GM23338 (cell line): ENCODE results near the gene SLC4A2. TPM values are rescaled to one million over a fixed set of nuclear protein-coding genes. Genes with fewer than 3 reads are reported as not detected.

Experiments
- ATAC-seq: fragments of 200-7000 bp; cut with Tn5 transposase; 3 replicates; pipeline ENCODE4 v1.9.1; 2020
- DNase-seq: peaks from one replicate; pipeline ENCODE4 v3.0.0-alpha.2; 2015; ENCODE audit warnings: low spot score
- H2AFZ ChIP-seq: fragments of 200-600 bp; sonication (generic); 2 replicates; pipeline ENCODE4 v1.8.0; 2016; ENCODE audit warnings: antibody characterized with exemption, mild to moderate bottlenecking, moderate library complexity
- H3F3A ChIP-seq: fragments of 200-600 bp; sonication (generic); replicated peaks from 2 replicates; pipeline ENCODE4 v1.8.0; 2017; ENCODE audit warnings: antibody characterized with exemption, mixed run types, low read depth
- H3K27ac ChIP-seq: fragments of 200-600 bp; sonication (generic); 2 replicates; pipeline ENCODE4 v1.6.1; 2016; ENCODE audit warnings: low read depth
- H3K27me3 ChIP-seq: fragments of 200-600 bp; sonication (generic); 2 replicates; pipeline ENCODE4 v1.8.0; 2016; ENCODE audit warnings: mild to moderate bottlenecking, mixed run types, moderate library complexity; ENCODE audit not compliant: insufficient read depth
- H3K36me3 ChIP-seq: fragments of 200-600 bp; sonication (generic); 2 replicates; pipeline ENCODE4 v1.8.0; 2016; ENCODE audit warnings: mild to moderate bottlenecking; ENCODE audit not compliant: insufficient read depth
- H3K4me1 ChIP-seq: fragments of 200-600 bp; sonication (generic); 2 replicates; pipeline ENCODE4 v1.8.0; 2016; ENCODE audit warnings: mild to moderate bottlenecking, moderate library complexity; ENCODE audit not compliant: insufficient read depth
- H3K4me2 ChIP-seq: fragments of 200-600 bp; sonication (generic); 2 replicates; pipeline ENCODE4 v1.7.1; 2017; ENCODE audit warnings: mixed run types
- H3K4me3 ChIP-seq: fragments of 200-600 bp; sonication (generic); 2 replicates; pipeline ENCODE4 v1.6.1; 2016; ENCODE audit warnings: mixed run types
- H3K79me2 ChIP-seq: fragments of 200-600 bp; sonication (generic); replicated peaks from 2 replicates; pipeline ENCODE4 v1.8.0; 2017; ENCODE audit warnings: mild to moderate bottlenecking; ENCODE audit not compliant: insufficient read depth
- H3K9me2 ChIP-seq: fragments of 200-600 bp; sonication (generic); 2 replicates; pipeline ENCODE4 v1.8.0; 2017; ENCODE audit not compliant: insufficient read depth
- H4K20me1 ChIP-seq: fragments of 200-600 bp; sonication (generic); replicated peaks from 2 replicates; pipeline ENCODE4 v1.8.0; 2017; ENCODE audit warnings: mild to moderate bottlenecking; ENCODE audit not compliant: insufficient read depth
- H3K27ac Mint-ChIP-seq: 2 replicates; pipeline ENCODE4 v1.8.0; 2020; ENCODE audit warnings: inconsistent platforms, mild to moderate bottlenecking, moderate library complexity, mixed read lengths
- H3K27me3 Mint-ChIP-seq: 3 replicates; pipeline ENCODE4 v1.8.0; 2022; ENCODE audit warnings: low read depth, mild to moderate bottlenecking, moderate library complexity, mixed read lengths, inconsistent platforms; ENCODE audit not compliant: insufficient read depth, poor library complexity
- H3K36me3 Mint-ChIP-seq: 3 replicates; pipeline ENCODE4 v1.8.0; 2021; ENCODE audit warnings: low read depth, mild to moderate bottlenecking, inconsistent platforms, moderate library complexity, mixed read lengths
- H3K4me1 Mint-ChIP-seq: 3 replicates; pipeline ENCODE4 v1.8.0; 2020; ENCODE audit warnings: mild to moderate bottlenecking, inconsistent platforms, mixed read lengths
- H3K4me3 Mint-ChIP-seq: 3 replicates; pipeline ENCODE4 v1.8.0; 2021; ENCODE audit warnings: moderate library complexity, mild to moderate bottlenecking, inconsistent platforms, mixed read lengths
- H3K9me3 Mint-ChIP-seq: 3 replicates; pipeline ENCODE4 v1.8.0; 2020; ENCODE audit warnings: moderate library complexity, mild to moderate bottlenecking, inconsistent platforms, mixed read lengths
- CREB1 ChIP-seq: fragments of 250-450 bp; sonication (Bioruptor Pico); IDR thresholded peaks from 2 replicates; pipeline ENCODE4 v1.5.0; 2020; ENCODE audit warnings: low read depth, mild to moderate bottlenecking, moderate library complexity
- EZH2 ChIP-seq: fragments of 200-600 bp; sonication (generic); IDR thresholded peaks from one replicate; pipeline ENCODE4 v1.8.0; 2017; ENCODE audit warnings: antibody characterized with exemption, mild to moderate bottlenecking, low read depth; ENCODE audit not compliant: unreplicated experiment
- EZH2phosphoT487 ChIP-seq: fragments of 200-600 bp; sonication (generic); IDR thresholded peaks from one replicate; pipeline ENCODE4 v1.8.1; 2018; ENCODE audit warnings: antibody characterized with exemption; ENCODE audit not compliant: unreplicated experiment
- JUNB ChIP-seq: IDR thresholded peaks from one replicate; pipeline ENCODE4 v1.6.1; 2016; ENCODE audit warnings: antibody characterized with exemption; ENCODE audit not compliant: unreplicated experiment
- NANOG ChIP-seq: IDR thresholded peaks from 2 replicates; pipeline ENCODE4 v1.6.1; 2016; ENCODE audit warnings: antibody characterized with exemption, borderline replicate concordance
- POLR2AphosphoS5 ChIP-seq: IDR thresholded peaks from 2 replicates; pipeline ENCODE4 v1.6.1; 2016; ENCODE audit warnings: antibody characterized with exemption, low read depth
- STAT1 ChIP-seq: IDR thresholded peaks from one replicate; pipeline ENCODE4 v1.6.1; 2016; ENCODE audit warnings: antibody characterized with exemption; ENCODE audit not compliant: unreplicated experiment
- ZNF114 ChIP-seq: fragments of 250-450 bp; sonication (Bioruptor Pico); IDR thresholded peaks from 2 replicates; pipeline ENCODE4 v1.5.0; 2020; ENCODE audit warnings: mild to moderate bottlenecking, moderate library complexity
- ZNF331 ChIP-seq: fragments of 250-450 bp; sonication (Bioruptor Pico); IDR thresholded peaks from 2 replicates; pipeline ENCODE4 v1.5.0; 2020; ENCODE audit warnings: low read depth, mild to moderate bottlenecking, moderate library complexity
- polyA plus RNA-seq: library from polyadenylated mRNA; unstranded; fragments of >200 nt; fragmentation: Nextera tagmentation; extraction: Ambion mirVana; gene quantifications from 2 replicates; pipeline ENCODE4 v1.2.1, GENCODE V29; 2016
- total RNA-seq: library from RNA; depleted of rRNA; stranded (reverse); fragments of >200 nt; shearing (Covaris generic); gene quantifications from 2 replicates; pipeline ENCODE4 v1.2.3, GENCODE V29; 2014
- TF ChIP-seq, protein P1 (sequence below): fragments of 250-450 bp; sonication (Bioruptor Pico); IDR thresholded peaks from 2 replicates; pipeline ENCODE4 v1.5.0; 2020; ENCODE audit warnings: mild to moderate bottlenecking, moderate library complexity
- TF ChIP-seq, protein P2 (sequence below): IDR thresholded peaks from 2 replicates; pipeline ENCODE4 v1.6.1; 2016; ENCODE audit warnings: antibody characterized with exemption
- TF ChIP-seq, protein P3 (sequence below): IDR thresholded peaks from one replicate; pipeline ENCODE4 v1.6.1; 2018; ENCODE audit warnings: antibody characterized with exemption; ENCODE audit not compliant: unreplicated experiment
- TF ChIP-seq, protein P4 (sequence below), 2 experiments: fragments of 200-600 bp in 1 of 2; sonication (generic) in 1 of 2; conservative IDR thresholded peaks; 2 replicates each; pipeline versions ENCODE4 v1.5.1 to v1.6.1; 2016 to 2017; ENCODE audit warnings: antibody characterized with exemption in 2 of 2, low read depth in 2 of 2, mild to moderate bottlenecking in 2 of 2, moderate library complexity in 1 of 2

SLC4A2 gene
- total and polyA plus RNA-seq, 2 experiments from 2014 or later: 64.8 to 106 TPM

DNA sequence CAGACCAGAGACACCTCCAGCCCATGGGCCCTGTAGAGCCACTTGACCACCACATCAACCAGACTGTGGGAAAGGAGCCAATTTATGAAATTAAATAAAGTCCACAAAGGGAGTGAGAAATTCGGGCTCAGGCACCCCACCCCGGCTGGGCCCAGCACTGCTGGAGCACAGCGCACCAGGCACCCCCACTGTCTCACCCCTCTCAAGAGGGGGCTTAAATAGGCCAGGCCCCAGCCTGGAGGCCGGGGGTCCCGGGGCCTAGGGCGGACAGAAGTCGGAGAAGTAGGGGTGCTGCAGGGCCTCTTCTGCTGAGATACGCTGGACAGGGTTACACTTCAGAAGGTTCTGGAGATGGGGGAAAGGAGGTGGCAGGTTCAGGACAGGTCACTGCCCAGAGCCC, 5.6 kb upstream of the SLC4A2 start:
- H3K36me3 ChIP-seq: no peaks in the 10 kb centered on the region
- no peaks in the 10 kb centered on the region for H3K9me2 ChIP-seq
- Mint-ChIP-seq H3K36me3 (no peaks in the 10 kb centered on the region), H3K27me3 (peaks cover 38% of the 10 kb centered on the region), H3K4me1 (peaks cover 30% of the 10 kb centered on the region), H3K9me3 (no peaks in the 10 kb centered on the region), H3K27ac (no peak overlapping the region), H3K4me3 (no peak overlapping the region)
- H2AFZ ChIP-seq: no peak overlapping the region
- no peak for DNase-seq
- no peak overlapping the region for H3K4me3 ChIP-seq
- no peak overlapping the region for H3K4me2 ChIP-seq
- ATAC-seq: no peak
- no peak overlapping the region for H3K27ac ChIP-seq
- H4K20me1 ChIP-seq: no peaks in the 10 kb centered on the region; the same call in 1 of the 2 replicates
- H3K4me1 ChIP-seq: peaks cover 11% of the 10 kb centered on the region
- TF ChIP-seq EZH2: no peak
- TF ChIP-seq, protein P1, sequence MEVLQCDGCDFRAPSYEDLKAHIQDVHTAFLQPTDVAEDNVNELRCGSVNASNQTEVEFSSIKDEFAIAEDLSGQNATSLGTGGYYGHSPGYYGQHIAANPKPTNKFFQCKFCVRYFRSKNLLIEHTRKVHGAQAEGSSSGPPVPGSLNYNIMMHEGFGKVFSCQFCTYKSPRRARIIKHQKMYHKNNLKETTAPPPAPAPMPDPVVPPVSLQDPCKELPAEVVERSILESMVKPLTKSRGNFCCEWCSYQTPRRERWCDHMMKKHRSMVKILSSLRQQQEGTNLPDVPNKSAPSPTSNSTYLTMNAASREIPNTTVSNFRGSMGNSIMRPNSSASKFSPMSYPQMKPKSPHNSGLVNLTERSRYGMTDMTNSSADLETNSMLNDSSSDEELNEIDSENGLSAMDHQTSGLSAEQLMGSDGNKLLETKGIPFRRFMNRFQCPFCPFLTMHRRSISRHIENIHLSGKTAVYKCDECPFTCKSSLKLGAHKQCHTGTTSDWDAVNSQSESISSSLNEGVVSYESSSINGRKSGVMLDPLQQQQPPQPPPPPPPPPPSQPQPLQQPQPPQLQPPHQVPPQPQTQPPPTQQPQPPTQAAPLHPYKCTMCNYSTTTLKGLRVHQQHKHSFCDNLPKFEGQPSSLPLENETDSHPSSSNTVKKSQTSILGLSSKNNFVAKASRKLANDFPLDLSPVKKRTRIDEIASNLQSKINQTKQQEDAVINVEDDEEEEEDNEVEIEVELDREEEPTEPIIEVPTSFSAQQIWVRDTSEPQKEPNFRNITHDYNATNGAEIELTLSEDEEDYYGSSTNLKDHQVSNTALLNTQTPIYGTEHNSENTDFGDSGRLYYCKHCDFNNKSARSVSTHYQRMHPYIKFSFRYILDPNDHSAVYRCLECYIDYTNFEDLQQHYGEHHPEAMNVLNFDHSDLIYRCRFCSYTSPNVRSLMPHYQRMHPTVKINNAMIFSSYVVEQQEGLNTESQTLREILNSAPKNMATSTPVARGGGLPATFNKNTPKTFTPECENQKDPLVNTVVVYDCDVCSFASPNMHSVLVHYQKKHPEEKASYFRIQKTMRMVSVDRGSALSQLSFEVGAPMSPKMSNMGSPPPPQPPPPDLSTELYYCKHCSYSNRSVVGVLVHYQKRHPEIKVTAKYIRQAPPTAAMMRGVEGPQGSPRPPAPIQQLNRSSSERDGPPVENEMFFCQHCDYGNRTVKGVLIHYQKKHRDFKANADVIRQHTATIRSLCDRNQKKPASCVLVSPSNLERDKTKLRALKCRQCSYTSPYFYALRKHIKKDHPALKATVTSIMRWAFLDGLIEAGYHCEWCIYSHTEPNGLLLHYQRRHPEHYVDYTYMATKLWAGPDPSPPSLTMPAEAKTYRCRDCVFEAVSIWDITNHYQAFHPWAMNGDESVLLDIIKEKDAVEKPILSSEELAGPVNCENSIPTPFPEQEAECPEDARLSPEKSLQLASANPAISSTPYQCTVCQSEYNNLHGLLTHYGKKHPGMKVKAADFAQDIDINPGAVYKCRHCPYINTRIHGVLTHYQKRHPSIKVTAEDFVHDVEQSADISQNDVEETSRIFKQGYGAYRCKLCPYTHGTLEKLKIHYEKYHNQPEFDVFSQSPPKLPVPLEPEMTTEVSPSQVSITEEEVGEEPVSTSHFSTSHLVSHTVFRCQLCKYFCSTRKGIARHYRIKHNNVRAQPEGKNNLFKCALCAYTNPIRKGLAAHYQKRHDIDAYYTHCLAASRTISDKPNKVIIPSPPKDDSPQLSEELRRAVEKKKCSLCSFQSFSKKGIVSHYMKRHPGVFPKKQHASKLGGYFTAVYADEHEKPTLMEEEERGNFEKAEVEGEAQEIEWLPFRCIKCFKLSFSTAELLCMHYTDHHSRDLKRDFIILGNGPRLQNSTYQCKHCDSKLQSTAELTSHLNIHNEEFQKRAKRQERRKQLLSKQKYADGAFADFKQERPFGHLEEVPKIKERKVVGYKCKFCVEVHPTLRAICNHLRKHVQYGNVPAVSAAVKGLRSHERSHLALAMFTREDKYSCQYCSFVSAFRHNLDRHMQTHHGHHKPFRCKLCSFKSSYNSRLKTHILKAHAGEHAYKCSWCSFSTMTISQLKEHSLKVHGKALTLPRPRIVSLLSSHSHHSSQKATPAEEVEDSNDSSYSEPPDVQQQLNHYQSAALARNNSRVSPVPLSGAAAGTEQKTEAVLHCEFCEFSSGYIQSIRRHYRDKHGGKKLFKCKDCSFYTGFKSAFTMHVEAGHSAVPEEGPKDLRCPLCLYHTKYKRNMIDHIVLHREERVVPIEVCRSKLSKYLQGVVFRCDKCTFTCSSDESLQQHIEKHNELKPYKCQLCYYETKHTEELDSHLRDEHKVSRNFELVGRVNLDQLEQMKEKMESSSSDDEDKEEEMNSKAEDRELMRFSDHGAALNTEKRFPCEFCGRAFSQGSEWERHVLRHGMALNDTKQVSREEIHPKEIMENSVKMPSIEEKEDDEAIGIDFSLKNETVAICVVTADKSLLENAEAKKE (CRISPR knock-in tag): no peak
- TF ChIP-seq, protein P2, sequence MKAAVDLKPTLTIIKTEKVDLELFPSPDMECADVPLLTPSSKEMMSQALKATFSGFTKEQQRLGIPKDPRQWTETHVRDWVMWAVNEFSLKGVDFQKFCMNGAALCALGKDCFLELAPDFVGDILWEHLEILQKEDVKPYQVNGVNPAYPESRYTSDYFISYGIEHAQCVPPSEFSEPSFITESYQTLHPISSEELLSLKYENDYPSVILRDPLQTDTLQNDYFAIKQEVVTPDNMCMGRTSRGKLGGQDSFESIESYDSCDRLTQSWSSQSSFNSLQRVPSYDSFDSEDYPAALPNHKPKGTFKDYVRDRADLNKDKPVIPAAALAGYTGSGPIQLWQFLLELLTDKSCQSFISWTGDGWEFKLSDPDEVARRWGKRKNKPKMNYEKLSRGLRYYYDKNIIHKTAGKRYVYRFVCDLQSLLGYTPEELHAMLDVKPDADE: no peak
- no peak for TF ChIP-seq EZH2phosphoT487
- TF ChIP-seq ZNF331 (CRISPR knock-in tag): no peak
- TF ChIP-seq POLR2AphosphoS5: no peak
- TF ChIP-seq, protein P3, sequence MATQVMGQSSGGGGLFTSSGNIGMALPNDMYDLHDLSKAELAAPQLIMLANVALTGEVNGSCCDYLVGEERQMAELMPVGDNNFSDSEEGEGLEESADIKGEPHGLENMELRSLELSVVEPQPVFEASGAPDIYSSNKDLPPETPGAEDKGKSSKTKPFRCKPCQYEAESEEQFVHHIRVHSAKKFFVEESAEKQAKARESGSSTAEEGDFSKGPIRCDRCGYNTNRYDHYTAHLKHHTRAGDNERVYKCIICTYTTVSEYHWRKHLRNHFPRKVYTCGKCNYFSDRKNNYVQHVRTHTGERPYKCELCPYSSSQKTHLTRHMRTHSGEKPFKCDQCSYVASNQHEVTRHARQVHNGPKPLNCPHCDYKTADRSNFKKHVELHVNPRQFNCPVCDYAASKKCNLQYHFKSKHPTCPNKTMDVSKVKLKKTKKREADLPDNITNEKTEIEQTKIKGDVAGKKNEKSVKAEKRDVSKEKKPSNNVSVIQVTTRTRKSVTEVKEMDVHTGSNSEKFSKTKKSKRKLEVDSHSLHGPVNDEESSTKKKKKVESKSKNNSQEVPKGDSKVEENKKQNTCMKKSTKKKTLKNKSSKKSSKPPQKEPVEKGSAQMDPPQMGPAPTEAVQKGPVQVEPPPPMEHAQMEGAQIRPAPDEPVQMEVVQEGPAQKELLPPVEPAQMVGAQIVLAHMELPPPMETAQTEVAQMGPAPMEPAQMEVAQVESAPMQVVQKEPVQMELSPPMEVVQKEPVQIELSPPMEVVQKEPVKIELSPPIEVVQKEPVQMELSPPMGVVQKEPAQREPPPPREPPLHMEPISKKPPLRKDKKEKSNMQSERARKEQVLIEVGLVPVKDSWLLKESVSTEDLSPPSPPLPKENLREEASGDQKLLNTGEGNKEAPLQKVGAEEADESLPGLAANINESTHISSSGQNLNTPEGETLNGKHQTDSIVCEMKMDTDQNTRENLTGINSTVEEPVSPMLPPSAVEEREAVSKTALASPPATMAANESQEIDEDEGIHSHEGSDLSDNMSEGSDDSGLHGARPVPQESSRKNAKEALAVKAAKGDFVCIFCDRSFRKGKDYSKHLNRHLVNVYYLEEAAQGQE: no peak
- no peak for TF ChIP-seq ZNF114 (CRISPR knock-in tag)
- TF ChIP-seq STAT1: no peak
- TF ChIP-seq JUNB: no peak
- TF ChIP-seq CREB1 (CRISPR knock-in tag): no peak
- TF ChIP-seq NANOG: no peak
- TF ChIP-seq, protein P4, sequence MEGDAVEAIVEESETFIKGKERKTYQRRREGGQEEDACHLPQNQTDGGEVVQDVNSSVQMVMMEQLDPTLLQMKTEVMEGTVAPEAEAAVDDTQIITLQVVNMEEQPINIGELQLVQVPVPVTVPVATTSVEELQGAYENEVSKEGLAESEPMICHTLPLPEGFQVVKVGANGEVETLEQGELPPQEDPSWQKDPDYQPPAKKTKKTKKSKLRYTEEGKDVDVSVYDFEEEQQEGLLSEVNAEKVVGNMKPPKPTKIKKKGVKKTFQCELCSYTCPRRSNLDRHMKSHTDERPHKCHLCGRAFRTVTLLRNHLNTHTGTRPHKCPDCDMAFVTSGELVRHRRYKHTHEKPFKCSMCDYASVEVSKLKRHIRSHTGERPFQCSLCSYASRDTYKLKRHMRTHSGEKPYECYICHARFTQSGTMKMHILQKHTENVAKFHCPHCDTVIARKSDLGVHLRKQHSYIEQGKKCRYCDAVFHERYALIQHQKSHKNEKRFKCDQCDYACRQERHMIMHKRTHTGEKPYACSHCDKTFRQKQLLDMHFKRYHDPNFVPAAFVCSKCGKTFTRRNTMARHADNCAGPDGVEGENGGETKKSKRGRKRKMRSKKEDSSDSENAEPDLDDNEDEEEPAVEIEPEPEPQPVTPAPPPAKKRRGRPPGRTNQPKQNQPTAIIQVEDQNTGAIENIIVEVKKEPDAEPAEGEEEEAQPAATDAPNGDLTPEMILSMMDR (conservative IDR thresholded peaks at IDR 0.05; ENCODE audit: low read depth in 2 of 2): no peak
- no peaks in the 10 kb centered on the region for H3K79me2 ChIP-seq
- H3K27me3 ChIP-seq: peaks cover 38% of the 10 kb centered on the region
- peaks cover 3% of the 10 kb centered on the region; the same call in 1 of the 2 replicates for H3F3A ChIP-seq
